Hippocampal formation (tissue), 2 donors: ENCODE results near the gene TMEM208.

Experiments used
- DNase-seq, 2 donors: peaks; one replicate each; lab custom pipeline; 2025; lab: John Stamatoyannopoulos, UW

The TMEM208 gene

GRCh38 chr16:67209565-67209964 is 17.4 kb upstream of the TMEM208 start:
- no peak for DNase-seq

GRCh38 chr16:67210069-67210937 is 16.6 kb upstream of the TMEM208 start:
- DNase-seq: no peak

- DNase-seq: no peak
These were observed 15.3 kb upstream of the TMEM208 start for GRCh38 chr16:67211674-67212073.

GRCh38 chr16:67212766-67213165 is 14.2 kb upstream of the TMEM208 start:
- no peak for DNase-seq

- no peak for DNase-seq
These were observed 13.5 kb upstream of the TMEM208 start for GRCh38 chr16:67213197-67214019.

GRCh38 chr16:67215706-67216105 is 11.2 kb upstream of the TMEM208 start:
- DNase-seq: no peak

- DNase-seq: no peak
These were observed 10.1 kb upstream of the TMEM208 start for GRCh38 chr16:67216612-67217490.

GRCh38 chr16:67223992-67224391 is 2.9 kb upstream of the TMEM208 start:
- DNase-seq: no peak

- no peak for DNase-seq
These were observed 581 bp upstream of the TMEM208 start for GRCh38 chr16:67226295-67226803.

GRCh38 chr16:67227567-67227921 is 614 bp downstream of the TMEM208 start:
- DNase-seq: no peak

GRCh38 chr16:67228034-67228785 is 1.3 kb downstream of the TMEM208 start:
- DNase-seq: no peak

- DNase-seq: no peak
These were observed 2.0 kb downstream of the TMEM208 start for GRCh38 chr16:67228905-67229304.

GRCh38 chr16:67229906-67230808 is 3.2 kb downstream of the TMEM208 start:
- DNase-seq: no peak

- DNase-seq: no peak
These were observed 4.1 kb downstream of the TMEM208 start for GRCh38 chr16:67230809-67231660.

- no peak for DNase-seq
These were observed 6.7 kb downstream of the TMEM208 start for GRCh38 chr16:67233596-67233995.

GRCh38 chr16:67234180-67234597 is 7.3 kb downstream of the TMEM208 start:
- DNase-seq: no peak

- no peak for DNase-seq
These were observed 9.1 kb downstream of the TMEM208 start for GRCh38 chr16:67235816-67236562.
